ENCODE measurements around the gene ACMSD.

GRCh38 chr2:134823832-134824231 lies 14.6 kb upstream of the ACMSD start:
- no peak for TF ChIP-seq CTCF (IDR thresholded peaks at IDR 0.05)
- no peak for TF ChIP-seq POLR2A (IDR thresholded peaks at IDR 0.05)

Measured in tibial nerve (tissue), 3 donors.